SHP77 (cell line): ENCODE results near the gene ITGA5.
A peak's percentile ranks its signal among the peaks of the same experiment; 100 is the strongest.

Experiments
- DNase-seq, 2 experiments: peaks; one replicate each; lab custom pipeline; 2025; lab: John Stamatoyannopoulos, UW

ITGA5 gene

DNA sequence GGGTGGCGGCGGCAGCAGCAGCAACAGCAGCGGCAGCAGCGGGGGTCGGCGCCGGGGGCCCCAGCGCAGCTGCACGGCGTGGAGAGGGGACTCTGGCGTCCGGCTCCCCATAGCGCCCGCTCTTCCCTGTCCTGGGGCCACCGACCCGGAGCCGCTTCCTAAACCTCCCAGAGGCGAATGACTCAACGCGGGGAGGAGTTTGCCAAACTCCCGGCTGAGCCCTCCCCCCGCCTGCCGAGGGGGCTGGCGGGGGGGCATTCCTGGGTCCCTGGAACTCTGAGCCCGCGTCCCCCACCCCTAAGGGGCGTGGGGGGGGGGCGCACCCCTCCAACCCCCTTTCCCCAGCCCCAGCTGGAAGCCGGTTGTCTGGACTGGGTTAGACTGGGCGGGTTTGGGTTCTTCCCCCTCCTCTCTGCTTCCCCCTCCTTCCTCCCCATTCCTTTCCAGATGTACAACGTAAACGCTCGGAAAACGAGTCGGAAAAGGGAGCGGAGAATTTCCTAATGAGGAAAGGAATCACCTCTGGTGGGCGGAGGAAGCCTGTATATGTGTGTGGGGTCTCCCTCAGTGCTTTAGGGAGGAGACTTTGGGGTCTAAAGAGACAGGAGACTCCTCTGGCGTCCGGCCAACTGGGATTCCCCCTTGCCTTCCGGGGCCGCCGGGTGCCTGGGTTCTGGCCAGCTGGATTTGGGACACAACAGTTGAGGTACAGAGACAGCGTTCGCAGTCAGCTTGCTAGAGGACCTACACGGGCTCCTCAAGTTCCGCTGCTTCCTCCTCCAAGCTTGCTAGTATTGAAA is at the start of gene ITGA5:
ITGA5 (minus strand) TSS at position 179 of the 800 bp plus-strand sequence; CDS start at position 111, 68 bp downstream.
- DNase-seq, result no peak

GRCh38 chr12:54465857-54466523 is 46.9 kb upstream of the ITGA5 start:
- DNase-seq, result no peak

GRCh38 chr12:54463484-54463883 is 44.4 kb upstream of the ITGA5 start:
- no peak for DNase-seq

DNA sequence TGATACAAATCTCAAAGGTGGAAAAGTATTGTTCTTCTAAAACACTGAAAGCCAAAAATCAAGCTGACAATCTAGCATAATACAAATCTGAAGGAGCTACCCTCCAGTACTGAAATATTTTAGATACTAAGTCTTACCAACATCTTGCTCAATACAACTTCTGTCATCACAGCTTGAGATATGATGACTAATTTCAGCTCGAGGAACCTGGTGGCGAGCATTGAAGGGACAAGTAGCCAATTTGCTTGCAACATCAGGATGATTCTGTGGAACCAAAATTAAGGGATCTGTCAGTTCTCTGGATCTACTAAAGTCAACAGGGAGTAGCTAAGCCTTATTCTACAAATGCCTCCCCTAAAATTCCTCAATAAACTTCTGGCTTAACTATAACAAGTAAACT is 44.0 kb upstream of the ITGA5 start:
- no peak for DNase-seq

- no peak for DNase-seq
Measured at GRCh38 chr12:54460317-54460923, 41.4 kb upstream of the ITGA5 start.

DNA sequence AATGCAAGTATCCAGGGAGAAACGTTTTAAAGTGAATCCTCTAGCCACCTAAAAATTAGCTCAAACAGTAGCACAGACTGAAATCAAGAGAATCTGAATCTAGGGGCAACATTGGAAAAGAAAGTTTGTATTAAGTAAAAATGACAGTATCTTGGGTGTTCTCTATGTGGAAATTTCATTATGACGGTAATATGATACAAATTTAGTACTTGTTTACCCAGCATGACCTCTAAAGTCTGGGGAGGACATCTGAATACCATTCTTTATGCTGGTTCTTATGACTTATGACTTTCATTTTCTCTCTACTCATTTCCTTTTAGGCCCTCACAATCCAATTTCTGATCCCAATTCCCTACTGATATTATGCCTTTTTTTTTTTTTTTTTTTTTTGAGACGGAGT is 40.3 kb upstream of the ITGA5 start:
- DNase-seq, result no peak

DNA sequence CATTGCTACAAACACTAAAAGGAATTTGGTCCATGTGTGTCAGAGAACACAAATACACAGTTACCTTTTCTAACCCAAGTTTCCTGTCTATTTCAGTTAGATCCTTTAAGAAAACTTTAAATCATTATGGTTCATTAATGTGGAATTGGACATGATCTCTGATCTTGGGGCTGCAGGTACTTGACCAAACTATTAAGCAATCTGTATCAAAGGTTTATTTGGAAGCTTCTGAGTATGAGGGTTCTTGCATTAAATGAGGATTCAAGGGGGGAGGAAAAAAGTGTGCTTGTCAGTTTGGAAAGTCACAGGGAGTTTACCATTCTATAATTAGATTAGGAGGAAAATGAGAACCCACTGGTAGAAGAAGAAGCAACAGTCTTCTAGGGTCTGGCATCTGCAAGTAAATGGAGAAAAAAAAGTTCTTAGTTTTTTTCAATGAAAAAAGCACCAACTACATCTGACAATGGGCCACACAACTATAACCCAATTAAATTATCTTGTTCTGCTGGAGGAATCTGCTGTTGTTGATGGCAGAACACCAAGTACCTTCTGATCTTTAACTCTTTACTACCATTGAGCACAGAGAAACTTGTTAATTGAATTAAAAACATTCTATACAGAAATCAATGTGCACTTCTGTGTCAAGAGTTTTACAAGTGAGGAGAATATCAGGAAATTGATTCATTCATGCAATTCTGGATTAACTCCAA is 36.8 kb upstream of the ITGA5 start:
- DNase-seq, result no peak

- no peak for DNase-seq
Measured at GRCh38 chr12:54452628-54453027, 33.6 kb upstream of the ITGA5 start.

DNA sequence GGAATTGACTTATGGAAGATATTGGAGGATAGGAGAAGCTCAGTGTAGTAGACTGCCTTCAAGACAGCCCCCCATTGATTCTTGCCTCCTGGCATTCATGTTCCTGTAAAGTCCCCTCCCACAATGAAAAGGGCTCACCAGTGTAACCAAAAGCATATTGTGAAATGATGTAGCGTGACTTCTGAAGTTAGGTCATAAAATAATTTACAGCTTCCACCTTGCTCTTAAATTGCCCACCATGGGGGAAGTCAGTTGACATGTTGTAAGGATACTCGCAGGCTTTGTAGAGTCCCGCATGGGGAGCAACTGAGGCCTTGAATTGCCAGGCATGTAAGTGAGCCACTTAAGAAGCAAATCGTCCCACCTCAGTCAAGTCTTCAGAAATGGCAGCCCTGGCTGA is 29.3 kb upstream of the ITGA5 start:
- DNase-seq, result no peak

GRCh38 chr12:54447917-54448316 is 28.9 kb upstream of the ITGA5 start:
- DNase-seq, result no peak

DNA sequence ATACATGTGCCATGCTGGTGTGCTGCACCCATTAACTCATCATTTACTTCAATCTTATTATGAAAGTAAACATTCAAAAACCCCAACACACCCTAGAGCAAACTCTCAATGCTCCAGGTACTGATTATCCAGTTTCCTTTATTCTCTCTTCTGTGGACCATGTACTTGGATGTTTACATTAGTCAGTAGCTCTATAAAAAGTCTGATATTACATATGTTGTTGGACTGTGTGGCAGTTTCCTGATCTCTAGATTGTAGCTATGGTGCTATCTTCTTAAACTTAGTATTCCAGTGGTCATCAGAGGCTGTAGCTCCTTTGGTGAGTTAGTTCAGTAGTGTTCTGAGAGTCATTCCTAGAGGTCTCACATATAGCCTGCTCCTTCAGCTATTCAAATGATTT is 25.1 kb upstream of the ITGA5 start:
- no peak for DNase-seq

GRCh38 chr12:54443446-54443845 is 24.4 kb upstream of the ITGA5 start:
- DNase-seq, result no peak

DNA sequence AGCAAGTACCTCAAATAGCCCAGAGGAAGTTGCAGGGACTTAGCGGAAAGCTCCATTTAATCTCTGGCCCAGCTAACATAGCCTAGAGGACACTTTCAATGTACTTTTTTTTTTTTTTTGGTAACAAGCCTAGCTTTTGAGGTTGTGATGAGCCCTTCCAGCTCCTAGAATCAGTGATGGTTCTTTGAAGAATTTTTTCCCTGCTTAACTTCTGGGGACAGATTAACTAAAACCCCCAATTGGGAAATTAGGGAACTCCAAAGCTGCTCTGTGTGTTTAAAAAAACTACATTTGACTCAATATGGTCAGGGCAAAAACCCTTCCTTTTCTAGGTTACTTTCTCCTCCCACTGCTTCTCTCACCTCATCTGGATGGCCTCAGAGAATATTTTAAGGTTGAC is 23.9 kb upstream of the ITGA5 start:
- no peak for DNase-seq

DNA sequence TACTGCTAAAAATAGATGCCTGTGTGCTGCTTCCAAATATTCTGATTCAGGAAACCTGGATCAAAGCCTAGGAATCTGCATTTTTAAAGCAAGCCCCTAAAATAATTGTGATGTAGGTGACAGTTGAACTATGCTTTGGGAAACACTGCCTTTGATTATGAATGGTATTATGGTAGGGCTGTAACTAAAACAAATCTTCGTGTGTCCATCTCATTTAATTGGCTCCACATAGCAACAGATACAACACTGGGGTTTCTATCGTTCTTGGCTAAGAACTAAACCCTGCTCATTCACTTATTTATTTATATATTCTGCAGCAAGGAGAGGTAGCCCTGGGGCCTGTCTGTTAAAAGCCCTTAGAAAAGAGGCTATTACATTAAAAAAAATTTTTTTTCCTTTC is 23.0 kb upstream of the ITGA5 start:
- no peak for DNase-seq

- DNase-seq, result peak; percentile 7 to 39
Measured at GRCh38 chr12:54439521-54440255, 20.6 kb upstream of the ITGA5 start.

GRCh38 chr12:54439096-54439495 is 20.0 kb upstream of the ITGA5 start:
- no peak for DNase-seq

GRCh38 chr12:54438517-54438916 is 19.5 kb upstream of the ITGA5 start:
- no peak for DNase-seq

DNA sequence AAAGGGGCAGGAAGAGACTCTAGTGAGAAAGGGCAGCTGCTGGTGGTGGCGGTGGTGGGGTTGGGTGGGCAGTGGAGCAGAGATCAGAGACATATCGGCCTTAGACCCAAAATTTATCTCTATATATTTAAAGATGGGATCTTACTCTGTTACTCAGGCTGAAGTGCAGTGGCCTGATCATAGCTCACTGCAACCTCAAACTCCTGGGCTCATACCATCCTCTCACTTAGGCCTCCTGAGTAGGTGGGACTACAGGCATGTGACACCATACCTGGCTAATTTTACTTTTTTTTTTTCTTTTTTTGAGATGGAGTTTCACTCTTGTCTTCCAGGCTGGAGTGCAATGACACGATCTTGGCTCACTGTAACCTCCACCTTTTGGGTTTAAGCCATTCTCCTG is 18.6 kb upstream of the ITGA5 start:
- no peak for DNase-seq

DNA sequence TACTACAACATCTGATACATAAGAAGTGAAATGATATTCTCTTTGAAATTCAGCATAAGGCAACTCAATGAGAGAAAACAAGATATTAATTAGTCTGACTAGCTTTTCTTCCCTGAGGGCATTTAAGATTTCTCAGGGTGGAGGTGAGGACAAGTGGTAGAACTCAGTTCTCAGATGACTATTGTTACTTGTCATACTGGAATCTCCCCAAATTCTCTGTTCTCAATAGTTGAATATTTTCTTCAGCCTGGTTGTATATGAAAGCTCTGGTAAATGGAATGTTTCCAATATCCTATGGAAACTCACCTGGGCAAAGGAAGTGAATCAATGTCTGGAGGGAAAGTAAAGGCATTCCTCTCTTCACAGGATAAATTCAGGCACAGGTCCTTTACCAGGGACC is 18.2 kb upstream of the ITGA5 start:
- DNase-seq, result no peak

GRCh38 chr12:54432815-54433164 is 13.7 kb upstream of the ITGA5 start:
- no peak for DNase-seq

DNA sequence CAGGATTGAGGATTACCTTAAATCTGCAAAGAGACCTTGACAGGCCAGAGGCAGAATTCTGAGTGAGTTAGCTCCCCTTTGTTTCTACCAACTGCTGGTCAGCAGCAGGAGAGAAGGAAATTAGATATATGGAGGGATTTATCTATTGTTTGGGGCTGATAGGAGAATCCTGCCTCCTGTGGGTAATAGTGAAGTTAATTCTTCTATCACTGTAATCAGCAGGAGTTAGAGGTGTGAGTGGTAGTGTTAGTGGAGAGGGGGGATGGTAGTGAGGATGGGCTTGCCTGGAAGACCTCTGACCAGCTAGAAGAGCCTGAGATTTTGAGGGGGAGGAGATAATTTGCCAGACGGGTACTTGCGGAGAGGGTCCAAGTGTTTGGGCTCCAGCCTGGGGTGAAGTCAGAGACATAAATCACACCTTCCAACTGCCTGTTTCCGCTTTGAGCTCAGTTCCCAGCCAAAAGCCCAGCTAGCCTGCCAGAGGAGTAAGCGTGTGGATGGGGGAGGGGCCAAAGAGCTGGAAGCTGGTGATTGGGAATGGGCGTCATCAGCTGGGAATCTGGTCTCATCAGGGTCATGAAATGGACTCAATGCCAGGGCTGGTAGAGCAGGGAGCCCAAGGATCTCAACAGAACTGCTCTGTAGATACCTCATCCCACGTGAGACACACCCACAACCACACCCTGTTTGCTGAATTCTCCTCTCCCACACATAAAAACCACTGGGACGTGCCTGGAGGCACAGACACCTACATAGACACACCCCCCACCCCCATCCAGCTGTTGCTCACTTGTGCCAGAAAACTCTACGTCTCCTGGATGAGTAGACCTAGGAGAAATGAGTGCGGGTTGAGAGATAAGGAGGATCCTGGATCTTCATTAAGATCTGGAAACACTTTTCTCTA is 13.1 kb upstream of the ITGA5 start:
- DNase-seq, result peak; percentile 25 to 35
